Prostate gland (tissue), 2 donors: Measurements from ENCODE around the gene POFUT2. TPM values are rescaled to one million over a fixed set of nuclear protein-coding genes. Genes with fewer than 3 reads are reported as not detected.

Experiments
- DNase-seq: peaks from one replicate; pipeline ENCODE4 v3.0.0-alpha.2; 2019; ENCODE audit warnings: low spot score
- H3K27ac ChIP-seq, 2 donors: fragments of 200-600 bp; sonication (generic); 2 replicates each; pipeline ENCODE4 v1.5.1; 2017 to 2019
- H3K27me3 ChIP-seq: fragments of 200-600 bp; sonication (generic); replicated peaks from 2 replicates; pipeline ENCODE4 v1.5.1; 2019; ENCODE audit not compliant: insufficient read depth
- H3K36me3 ChIP-seq, 2 donors: fragments of 200-600 bp; sonication (generic); 1 replicate in 1 of 2; 2 replicates in 1 of 2; pipeline versions ENCODE4 v1.5.1 to v1.8.1; 2017 to 2019
- H3K4me1 ChIP-seq: fragments of 200-600 bp; sonication (generic); replicated peaks from 2 replicates; pipeline ENCODE4 v1.5.1; 2019
- H3K4me3 ChIP-seq, 2 donors: fragments of 200-600 bp; sonication (generic); 2 replicates each; pipeline ENCODE4 v1.5.1; 2017 to 2019
- H3K9me3 ChIP-seq: fragments of 200-600 bp; sonication (generic); 2 replicates; pipeline ENCODE4 v1.5.1; 2017
- POLR2A ChIP-seq: fragments of 450-650 bp; IDR thresholded peaks from one replicate; pipeline ENCODE4 v1.6.1; 2016; ENCODE audit warnings: antibody characterized with exemption, mild to moderate bottlenecking
- POLR2AphosphoS5 ChIP-seq: sonication (generic); formaldehyde crosslinking; IDR thresholded peaks from one replicate; pipeline ENCODE4 v1.6.1; 2017; ENCODE audit warnings: antibody characterized with exemption
- WGBS: methylation state at CpG from one replicate; pipeline ENCODE4 v1.1.5; 2018; 5-methylcytosine and 5-hydroxymethylcytosine counted together
- intact Hi-C: fragments of 100-400 bp; cut with DNase I; formaldehyde crosslinking; loops from one replicate; pipeline ENCODE4 v1.14.2; 2022
- total RNA-seq, 2 donors: library from RNA; depleted of rRNA; stranded (reverse); fragments of >200 nt; gene quantifications; one replicate each; pipeline ENCODE4 v1.1.0, GENCODE V29; 2016
- TF ChIP-seq, protein P1 (sequence below), 4 experiments: fragments of 200-600 bp in 2 of 4; fragments of 450-650 bp in 2 of 4; sonication (generic) in 2 of 4; IDR thresholded peaks; 1 replicate in 3 of 4; 2 replicates in 1 of 4; pipeline ENCODE4 v1.5.1; 2016 to 2019; ENCODE audit warnings: antibody characterized with exemption in 4 of 4, mild to moderate bottlenecking in 2 of 4, moderate library complexity in 2 of 4

The POFUT2 gene, protein sequence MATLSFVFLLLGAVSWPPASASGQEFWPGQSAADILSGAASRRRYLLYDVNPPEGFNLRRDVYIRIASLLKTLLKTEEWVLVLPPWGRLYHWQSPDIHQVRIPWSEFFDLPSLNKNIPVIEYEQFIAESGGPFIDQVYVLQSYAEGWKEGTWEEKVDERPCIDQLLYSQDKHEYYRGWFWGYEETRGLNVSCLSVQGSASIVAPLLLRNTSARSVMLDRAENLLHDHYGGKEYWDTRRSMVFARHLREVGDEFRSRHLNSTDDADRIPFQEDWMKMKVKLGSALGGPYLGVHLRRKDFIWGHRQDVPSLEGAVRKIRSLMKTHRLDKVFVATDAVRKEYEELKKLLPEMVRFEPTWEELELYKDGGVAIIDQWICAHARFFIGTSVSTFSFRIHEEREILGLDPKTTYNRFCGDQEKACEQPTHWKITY
- 10 to 100 TPM; 20.2 to 52.4 TPM for total RNA-seq

DNA sequence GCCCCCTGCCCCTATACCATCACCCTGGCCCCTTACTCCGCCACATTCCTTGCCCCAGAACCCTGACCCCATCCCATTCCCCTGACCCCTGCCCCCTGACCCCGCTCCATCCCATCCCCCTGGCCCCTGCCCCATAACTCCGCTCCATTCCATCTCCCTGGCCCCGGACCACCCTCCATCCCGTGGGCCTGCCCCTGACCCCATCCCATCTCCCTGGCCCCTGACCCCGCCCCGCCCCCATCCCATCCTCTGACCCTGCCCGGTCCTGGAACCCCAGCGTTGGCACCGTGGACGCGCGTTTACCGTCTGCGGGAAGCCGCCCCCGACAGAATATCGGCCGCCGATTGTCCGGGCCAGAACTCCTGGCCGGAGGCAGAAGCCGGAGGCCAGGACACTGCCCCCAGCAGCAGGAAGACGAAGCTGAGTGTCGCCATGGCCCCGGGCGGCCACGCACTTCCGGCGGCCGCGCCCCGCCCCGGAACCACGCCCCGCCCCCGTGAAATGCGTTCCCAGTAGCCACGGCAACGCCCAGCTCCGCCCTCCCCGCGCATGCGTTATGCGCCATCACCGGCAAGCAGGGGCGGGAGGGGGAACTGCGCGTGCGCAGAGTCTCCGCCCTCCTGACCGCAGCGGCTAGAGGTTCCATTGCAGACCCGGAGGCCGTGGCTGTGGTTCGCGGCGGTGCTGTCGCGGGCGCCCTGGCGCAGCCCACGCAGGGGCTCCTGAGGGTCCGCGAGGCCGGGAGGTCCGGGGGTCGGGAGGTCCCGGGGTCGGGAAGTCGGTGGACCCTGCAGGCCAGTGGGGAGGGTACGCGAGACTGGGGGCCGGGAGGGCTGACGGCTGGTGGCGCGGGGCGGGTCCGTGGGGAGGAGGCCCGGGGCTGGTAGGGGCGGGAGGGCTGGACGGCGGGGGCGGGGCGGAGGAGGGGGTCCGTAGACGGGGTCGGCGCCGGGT, at the start of gene POFUT2:
Gene POFUT2 (minus strand): TSS at position 458 of the 954 bp plus-strand sequence. CDS start 24 bp downstream, at position 434.
- Histone ChIP-seq H3K27me3 (no peaks in the 10 kb centered on the region), H3K9me3 (no peaks in the 10 kb centered on the region), H3K4me3 (peak within 1 kb of the TSS; percentile 71 to 90), H3K4me1 (peaks cover 11% of the 10 kb centered on the region), H3K27ac (peak within 1 kb of the TSS; percentile 67 to 76), H3K36me3 (peaks cover 11 to 31% of the 10 kb centered on the region in 2 donors)
- WGBS, result under 1% methylated on average over 67 of the region's 90 CpGs
- peak; percentile 94 for DNase-seq
- intact Hi-C loops, result loop anchor here (10.0 kb wide), 2 partner anchors 143 to 343 kb away; partner anchors contain the start of gene SLX9
- TF ChIP-seq POLR2A (peak; percentile 86), POLR2AphosphoS5 (peak; percentile 98)
- TF ChIP-seq, protein P1, sequence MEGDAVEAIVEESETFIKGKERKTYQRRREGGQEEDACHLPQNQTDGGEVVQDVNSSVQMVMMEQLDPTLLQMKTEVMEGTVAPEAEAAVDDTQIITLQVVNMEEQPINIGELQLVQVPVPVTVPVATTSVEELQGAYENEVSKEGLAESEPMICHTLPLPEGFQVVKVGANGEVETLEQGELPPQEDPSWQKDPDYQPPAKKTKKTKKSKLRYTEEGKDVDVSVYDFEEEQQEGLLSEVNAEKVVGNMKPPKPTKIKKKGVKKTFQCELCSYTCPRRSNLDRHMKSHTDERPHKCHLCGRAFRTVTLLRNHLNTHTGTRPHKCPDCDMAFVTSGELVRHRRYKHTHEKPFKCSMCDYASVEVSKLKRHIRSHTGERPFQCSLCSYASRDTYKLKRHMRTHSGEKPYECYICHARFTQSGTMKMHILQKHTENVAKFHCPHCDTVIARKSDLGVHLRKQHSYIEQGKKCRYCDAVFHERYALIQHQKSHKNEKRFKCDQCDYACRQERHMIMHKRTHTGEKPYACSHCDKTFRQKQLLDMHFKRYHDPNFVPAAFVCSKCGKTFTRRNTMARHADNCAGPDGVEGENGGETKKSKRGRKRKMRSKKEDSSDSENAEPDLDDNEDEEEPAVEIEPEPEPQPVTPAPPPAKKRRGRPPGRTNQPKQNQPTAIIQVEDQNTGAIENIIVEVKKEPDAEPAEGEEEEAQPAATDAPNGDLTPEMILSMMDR (IDR thresholded peaks at IDR 0.05), result peak in 2 of 4 experiments; percentile 41 to 43

DNA sequence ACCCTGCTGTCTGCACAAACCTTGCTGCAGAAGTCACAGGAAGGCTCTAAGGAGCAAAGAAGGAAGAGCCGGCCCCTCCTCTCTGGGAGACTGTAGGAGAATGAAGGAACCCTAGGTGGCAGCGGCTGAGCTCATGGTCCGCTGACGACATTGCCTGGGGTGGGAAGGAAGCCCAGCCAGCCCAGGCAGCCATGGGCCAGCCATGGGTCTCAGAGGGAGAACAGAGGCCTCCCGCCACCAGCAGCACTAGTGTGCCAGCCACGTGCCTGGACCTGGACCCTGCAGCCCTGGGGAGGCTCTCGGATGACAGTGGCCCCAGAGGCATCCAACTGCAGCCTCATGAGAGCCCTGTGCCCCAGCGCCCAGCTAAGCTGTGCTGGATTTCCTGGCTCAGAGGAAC, 49.2 kb upstream of the POFUT2 start:
- 64% methylated on average over 8 of the region's 8 CpGs for WGBS
- intact Hi-C loops, result no loop called here
- no peaks in the 10 kb centered on the region for H3K4me1 ChIP-seq
- H3K27me3 ChIP-seq, result no peaks in the 10 kb centered on the region
- H3K4me3 ChIP-seq, result no peak overlapping the region
- TF ChIP-seq, protein P1 (IDR thresholded peaks at IDR 0.05), result no peak
- TF ChIP-seq POLR2AphosphoS5 (no peak), POLR2A (no peak)
- H3K36me3 ChIP-seq, result no peaks in the 10 kb centered on the region
- no peaks in the 10 kb centered on the region for H3K9me3 ChIP-seq
- no peak for DNase-seq
- H3K27ac ChIP-seq, result no peak overlapping the region

DNA sequence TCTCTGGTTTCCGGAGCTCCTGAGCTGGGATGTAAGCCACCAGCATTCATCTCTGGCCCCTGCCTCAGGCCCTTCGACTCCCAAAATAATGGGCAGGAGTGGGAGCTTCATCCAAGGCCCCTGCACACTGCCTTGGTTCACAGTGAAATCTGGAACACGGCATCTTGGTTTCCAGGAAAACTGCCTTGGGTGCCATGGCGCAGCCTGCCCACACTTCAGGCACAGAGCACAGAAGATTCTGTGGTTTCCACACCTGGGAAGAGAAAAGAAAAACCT, 48.8 kb upstream of the POFUT2 start:
- TF ChIP-seq, protein P1 (IDR thresholded peaks at IDR 0.05), result no peak
- no peak for TF ChIP-seq POLR2A
- TF ChIP-seq POLR2AphosphoS5, result no peak
- no peaks in the 10 kb centered on the region for H3K36me3 ChIP-seq
- H3K4me1 ChIP-seq, result no peaks in the 10 kb centered on the region
- no peaks in the 10 kb centered on the region for H3K9me3 ChIP-seq
- no peaks in the 10 kb centered on the region for H3K27me3 ChIP-seq
- intact Hi-C loops, result no loop called here
- H3K4me3 ChIP-seq, result no peak overlapping the region
- H3K27ac ChIP-seq, result no peak overlapping the region
- WGBS, result 94% methylated on average over 4 of the region's 4 CpGs
- no peak for DNase-seq

DNA sequence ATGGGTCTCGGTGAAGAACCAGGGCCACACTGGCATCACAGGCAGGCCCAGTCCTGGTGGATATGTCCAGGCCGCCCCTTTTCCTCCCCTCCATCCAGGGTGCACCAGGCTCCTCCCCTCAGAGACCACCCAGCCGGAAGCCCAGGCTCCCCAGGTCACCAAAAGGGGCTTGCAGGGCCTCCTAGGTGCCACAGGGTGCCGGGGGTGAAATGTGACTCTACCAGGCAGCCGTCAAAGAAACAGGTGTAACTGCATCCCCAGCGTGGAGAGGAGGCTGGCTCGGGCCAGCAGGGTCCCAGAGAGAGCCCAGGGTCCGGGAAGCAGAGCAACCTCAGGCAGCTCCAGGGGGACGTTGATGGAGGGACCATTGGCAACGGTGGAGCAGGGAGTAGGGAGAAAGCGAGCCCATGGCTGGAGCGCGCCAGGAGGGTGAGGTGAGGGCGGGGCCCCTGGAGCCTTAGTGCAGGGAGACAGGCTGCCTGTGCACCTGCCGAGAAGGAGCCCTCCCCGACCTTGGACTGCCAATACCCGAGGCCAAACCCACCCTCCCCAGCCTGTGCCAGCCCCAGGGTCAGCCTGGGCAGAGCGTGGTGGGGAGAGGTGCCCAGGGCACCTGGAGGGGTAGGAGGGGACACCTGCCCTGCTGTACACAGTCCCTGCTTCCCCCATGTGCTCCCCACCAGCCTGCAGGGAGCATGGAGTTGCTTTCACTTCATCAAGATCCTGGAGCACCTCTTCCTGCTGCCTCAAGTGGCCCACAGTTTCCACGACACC, 48.3 kb upstream of the POFUT2 start:
- intact Hi-C loops, result no loop called here
- H3K4me1 ChIP-seq, result no peaks in the 10 kb centered on the region
- H3K36me3 ChIP-seq, result no peaks in the 10 kb centered on the region
- H3K9me3 ChIP-seq, result no peaks in the 10 kb centered on the region
- no peaks in the 10 kb centered on the region for H3K27me3 ChIP-seq
- DNase-seq, result no peak
- no peak overlapping the region for H3K4me3 ChIP-seq
- no peak for TF ChIP-seq POLR2A
- TF ChIP-seq, protein P1 (IDR thresholded peaks at IDR 0.05), result no peak
- TF ChIP-seq POLR2AphosphoS5, result no peak
- H3K27ac ChIP-seq, result no peak overlapping the region
- WGBS, result 91% methylated on average over 18 of the region's 19 CpGs
